Lung (tissue), 12 donors: ENCODE measurements around the gene PCSK1N. TPM values are rescaled to one million over a fixed set of nuclear protein-coding genes. Genes with fewer than 3 reads are reported as not detected.
"Not testable (repeated sequence)": the region's sequence is repeated elsewhere in the genome, so short reads cannot be mapped to it uniquely, and the experiment has no call there.

ENCODE experiments used
- ATAC-seq: fragments of 200-7000 bp; cut with Tn5 transposase; one replicate; pipeline ENCODE4 v1.9.1; 2020; ENCODE audit warnings: moderate number of reproducible peaks; ENCODE audit not compliant: insufficient read depth, low FRiP score
- DNase-seq, 3 donors: peaks; one replicate each; pipeline ENCODE4 v3.0.0-alpha.2; 2013 to 2017
- H3K27ac ChIP-seq, 2 donors: one replicate each; pipeline ENCODE4 v1.5.1; 2013; ENCODE audit warnings: mild to moderate bottlenecking in 2 of 2, moderate library complexity in 2 of 2, control low read depth in 1 of 2, inconsistent platforms in 1 of 2, low read depth in 1 of 2, low read length in 1 of 2
- H3K27me3 ChIP-seq, 3 donors: one replicate each; pipeline ENCODE4 v1.5.1; 2013; ENCODE audit warnings: low read length in 2 of 3; ENCODE audit not compliant: control insufficient read depth in 3 of 3, insufficient read depth in 3 of 3
- H3K36me3 ChIP-seq, 4 donors: one replicate each; pipeline ENCODE4 v1.5.1; 2013; ENCODE audit warnings: low read length in 4 of 4, mild to moderate bottlenecking in 1 of 4, moderate library complexity in 1 of 4; ENCODE audit not compliant: control insufficient read depth in 4 of 4, insufficient read depth in 4 of 4
- H3K4me1 ChIP-seq, 5 donors: one replicate each; pipeline ENCODE4 v1.5.1; 2013; ENCODE audit warnings: low read length in 5 of 5, mild to moderate bottlenecking in 2 of 5, moderate library complexity in 1 of 5; ENCODE audit not compliant: control insufficient read depth in 5 of 5, insufficient read depth in 5 of 5
- H3K4me3 ChIP-seq: one replicate; pipeline ENCODE4 v1.5.1; 2013; ENCODE audit warnings: mild to moderate bottlenecking, control low read depth, moderate library complexity
- H3K9ac ChIP-seq, 2 donors: one replicate each; pipeline ENCODE4 v1.5.1; 2013; ENCODE audit warnings: low read length in 2 of 2, control low read depth in 1 of 2; ENCODE audit not compliant: insufficient read depth in 1 of 2
- H3K9me3 ChIP-seq, 4 donors: one replicate each; pipeline ENCODE4 v1.5.1; 2013; ENCODE audit warnings: low read length in 3 of 4, mild to moderate bottlenecking in 1 of 4, moderate library complexity in 1 of 4; ENCODE audit not compliant: control insufficient read depth in 4 of 4, insufficient read depth in 3 of 4
- CTCF ChIP-seq: IDR thresholded peaks from 2 replicates; pipeline ENCODE4 v1.5.1; 2012; ENCODE audit warnings: mild to moderate bottlenecking; ENCODE audit errors: control extremely low read depth, extremely low read depth
- WGBS, 2 donors: extraction: QIAGEN DNeasy Blood & Tissue Kit; methylation state at CpG; one replicate each; pipeline ENCODE4 v1.1.7; 2013; 5-methylcytosine and 5-hydroxymethylcytosine counted together
- polyA plus RNA-seq, 2 donors: library from polyadenylated mRNA; stranded (reverse); fragments of 200-250 nt; gene quantifications; one replicate each; pipeline ENCODE4 v1.2.1, GENCODE V29; 2013
- total RNA-seq, 2 donors: library from RNA; depleted of rRNA in 1 of 2; stranded (reverse); fragments of >200 nt in 1 of 2; gene quantifications; one replicate each; pipeline ENCODE4 v1.2.1, GENCODE V29; 2014 to 2021
- donor health status: control.
- donor health status: control.
- donor health status: Bipolar disorder and iron deficiency.
- donor health status: healthy.
- donor health status: DM: yes; HTN: yes; CAD: no.

The PCSK1N gene
- total and polyA plus RNA-seq, 4 donors = 1.3 to 10.7 (median 2.5) TPM

GRCh38 chrX:48826135-48826875, 9.1 kb downstream of the PCSK1N start, which contains the start of gene ERAS:
ERAS (plus strand) TSS chrX:48826513; CDS start chrX:48829124, 2,611 bp downstream.
- no peak within 1 kb of the TSS for H3K27ac ChIP-seq
- no peaks in the 10 kb centered on the region for H3K4me1 ChIP-seq
- TF ChIP-seq CTCF = no peak
- DNase-seq (no peak), ATAC-seq (no peak)
- 20 to 66% methylated on average over 31 to 67 of the region's 67 CpGs for WGBS, 2 donors
- H3K4me3 ChIP-seq = no peak within 1 kb of the TSS
- no peak within 1 kb of the TSS for H3K9ac ChIP-seq
- peaks cover 0 to 19% (median 2%) of the 10 kb centered on the region in 3 donors for H3K27me3 ChIP-seq
- peaks cover 0 to 10% (median 0%) of the 10 kb centered on the region in 4 donors for H3K36me3 ChIP-seq
- peaks cover 0 to 25% (median 0%) of the 10 kb centered on the region in 4 donors for H3K9me3 ChIP-seq

GRCh38 chrX:48824066-48824465, 11.3 kb downstream of the PCSK1N start:
- H3K27me3 ChIP-seq = peaks cover 0 to 9% (median 1%) of the 10 kb centered on the region in 3 donors
- DNase-seq = no peak
- H3K27ac ChIP-seq = no peak overlapping the region
- 87 to 95% methylated on average over 7 to 8 of the region's 8 CpGs for WGBS, 2 donors
- no peak for TF ChIP-seq CTCF
- H3K9ac ChIP-seq = no peak overlapping the region
- ATAC-seq = no peak
- H3K4me3 ChIP-seq = no peak overlapping the region
- H3K4me1 ChIP-seq = no peaks in the 10 kb centered on the region
- H3K9me3 ChIP-seq = peaks cover 0 to 19% (median 0%) of the 10 kb centered on the region in 4 donors
- H3K36me3 ChIP-seq = peaks cover 0 to 10% (median under 1%) of the 10 kb centered on the region in 4 donors

- 81 to 83% methylated on average over 6 of the region's 6 CpGs for WGBS, 2 donors
- ATAC-seq (no peak), DNase-seq (no peak)
Observed at GRCh38 chrX:48823053-48823452, 12.4 kb downstream of the PCSK1N start.

GRCh38 chrX:48819394-48819793, 16.0 kb downstream of the PCSK1N start:
- not testable (repeated sequence) for H3K4me1 ChIP-seq, H3K9ac ChIP-seq, ATAC-seq, H3K9me3 ChIP-seq, DNase-seq, H3K4me3 ChIP-seq, H3K27me3 ChIP-seq, H3K27ac ChIP-seq
- peaks cover 3 to 28% (median 9%) of the 10 kb centered on the region in 4 donors for H3K36me3 ChIP-seq
- 77 to 85% methylated on average over 8 to 9 of the region's 9 CpGs for WGBS, 2 donors

More at GRCh38 chrX:48823053-48823452, 12.4 kb downstream of the PCSK1N start:
- H3K36me3 ChIP-seq = peaks cover 0 to 14% (median 5%) of the 10 kb centered on the region in 4 donors
- no peak overlapping the region for H3K27ac ChIP-seq
- peaks cover 0 to 6% (median 0%) of the 10 kb centered on the region in 3 donors for H3K27me3 ChIP-seq
- TF ChIP-seq CTCF = no peak
- H3K9ac ChIP-seq = no peak overlapping the region
- H3K9me3 ChIP-seq = peaks cover 0 to 18% (median 0%) of the 10 kb centered on the region in 4 donors
- H3K4me1 ChIP-seq = no peaks in the 10 kb centered on the region
- H3K4me3 ChIP-seq = no peak overlapping the region
